AG20443 (cell line): ENCODE data around the gene IL9.

Experiments used
- DNase-seq: peaks from one replicate; pipeline ENCODE4 v3.0.0; 2012; ENCODE audit warnings: low spot score, mixed read lengths

The IL9 gene

DNA sequence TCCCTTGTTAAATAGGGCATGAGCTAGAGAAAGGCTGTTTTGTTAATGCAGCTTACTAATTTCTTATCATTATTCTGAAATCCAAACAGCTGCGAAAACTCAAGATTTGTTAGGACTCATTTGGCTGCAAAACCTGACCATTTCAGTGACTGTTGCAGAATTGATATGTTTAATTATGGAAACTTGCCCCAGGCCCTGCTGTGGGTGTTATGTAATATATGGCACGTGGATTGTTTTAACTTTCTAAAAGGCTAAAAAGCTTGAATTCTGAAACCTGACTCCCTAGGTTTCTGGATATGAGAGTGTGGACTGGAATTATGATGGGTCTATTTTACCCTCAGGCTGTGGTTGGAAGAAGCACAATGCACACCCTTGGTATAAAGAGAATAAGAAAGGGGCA lies 4.4 kb downstream of the IL9 start:
- no peak for DNase-seq

DNA sequence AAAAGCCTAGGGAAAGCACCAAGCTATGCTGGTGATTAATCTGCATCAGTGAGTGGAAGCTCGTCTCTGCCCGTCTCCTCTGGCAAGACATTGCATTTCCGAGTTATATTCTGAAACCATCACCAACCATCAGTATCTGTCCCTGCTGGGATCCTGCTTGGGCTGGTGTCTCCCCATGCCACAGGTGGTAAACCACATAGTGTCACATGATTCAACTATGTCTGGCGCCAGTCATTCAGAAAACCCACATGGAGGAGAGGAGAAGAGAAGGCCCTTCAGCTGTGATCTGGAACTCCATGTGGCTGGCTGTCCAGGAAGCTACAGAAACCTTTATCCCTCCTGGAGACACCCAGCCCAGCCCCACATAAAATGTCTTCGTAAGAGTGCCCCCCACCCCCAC lies 4.8 kb downstream of the IL9 start:
- no peak for DNase-seq

DNA sequence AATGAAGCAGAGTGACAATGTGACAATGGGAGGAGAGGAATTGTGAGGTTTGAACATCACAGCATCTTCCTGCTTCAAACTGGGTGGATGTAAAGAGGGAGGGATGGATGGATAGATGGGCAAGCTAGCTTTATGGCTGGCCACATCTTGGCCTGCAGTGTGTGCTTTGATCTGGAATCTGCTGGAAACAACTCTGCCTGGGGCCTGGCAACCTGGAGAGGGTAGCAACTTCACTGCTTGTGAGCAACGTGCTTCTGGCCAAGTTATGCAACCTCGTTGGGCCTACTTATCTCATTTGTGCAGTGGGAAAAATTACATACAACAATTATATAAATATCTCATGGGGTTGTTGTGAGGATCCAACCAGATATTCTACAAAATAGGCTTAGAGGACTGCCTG lies 5.3 kb downstream of the IL9 start:
- DNase-seq, result no peak

DNA sequence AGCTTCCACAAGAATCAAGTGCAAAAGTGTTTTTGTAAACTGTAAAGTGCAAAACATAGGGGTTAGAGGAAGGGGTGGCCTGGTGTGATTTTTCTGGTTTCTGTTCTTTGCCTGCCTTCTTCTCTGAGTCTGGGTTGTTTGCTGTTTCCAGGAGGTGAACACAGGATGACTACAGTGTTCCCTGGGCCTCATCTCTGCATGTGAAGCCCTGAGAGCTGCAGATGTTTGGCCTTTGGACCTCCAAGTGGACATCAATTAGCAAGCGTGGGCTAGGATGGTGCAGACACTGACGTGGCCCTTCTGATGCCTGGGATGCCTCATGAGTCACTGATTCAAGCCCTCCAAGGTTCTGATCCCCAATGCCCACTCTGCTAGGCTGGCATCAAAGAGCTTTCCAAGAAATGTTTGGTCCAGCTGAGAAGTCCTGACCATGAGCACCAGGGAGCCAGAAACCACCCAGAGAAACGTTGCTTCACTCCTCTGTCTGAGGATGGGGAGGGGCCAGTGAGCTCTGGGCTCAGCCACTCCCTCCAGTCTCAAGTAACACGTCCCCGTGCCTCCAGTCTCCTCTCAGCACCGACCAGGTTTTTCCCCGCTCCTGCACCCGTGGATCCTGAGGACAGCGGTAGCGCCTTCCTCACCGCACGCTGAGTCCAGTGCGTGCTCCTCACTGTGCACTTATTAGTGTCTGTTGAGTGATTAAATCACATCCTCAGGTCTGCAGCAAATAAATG lies 7.6 kb downstream of the IL9 start:
- peak; percentile 72 for DNase-seq

GRCh38 chr5:135887447-135887864 lies 8.2 kb downstream of the IL9 start:
- peak; percentile 80 for DNase-seq

DNA sequence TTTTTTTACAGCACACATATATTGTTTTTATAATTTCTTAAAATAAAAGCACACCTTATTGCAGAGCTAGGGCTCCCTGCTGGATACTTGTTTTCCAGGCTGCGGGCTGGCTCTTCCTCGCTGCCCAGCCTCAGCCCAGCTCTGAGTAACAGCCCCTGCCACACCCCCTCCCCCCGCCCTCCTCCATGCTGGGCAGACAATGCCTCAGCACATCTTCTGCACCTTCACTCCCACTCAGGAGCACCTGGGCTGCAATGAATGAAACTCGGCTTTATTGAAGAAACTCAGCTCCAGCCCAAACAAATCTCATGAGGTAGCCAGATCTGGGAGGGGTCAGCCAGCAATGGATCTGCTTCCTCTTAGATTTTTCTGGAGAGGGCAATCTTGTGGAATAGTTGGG lies 9.5 kb downstream of the IL9 start:
- DNase-seq, result no peak

- DNase-seq, result no peak
Observed at GRCh38 chr5:135885031-135885430, 10.6 kb downstream of the IL9 start.

DNA sequence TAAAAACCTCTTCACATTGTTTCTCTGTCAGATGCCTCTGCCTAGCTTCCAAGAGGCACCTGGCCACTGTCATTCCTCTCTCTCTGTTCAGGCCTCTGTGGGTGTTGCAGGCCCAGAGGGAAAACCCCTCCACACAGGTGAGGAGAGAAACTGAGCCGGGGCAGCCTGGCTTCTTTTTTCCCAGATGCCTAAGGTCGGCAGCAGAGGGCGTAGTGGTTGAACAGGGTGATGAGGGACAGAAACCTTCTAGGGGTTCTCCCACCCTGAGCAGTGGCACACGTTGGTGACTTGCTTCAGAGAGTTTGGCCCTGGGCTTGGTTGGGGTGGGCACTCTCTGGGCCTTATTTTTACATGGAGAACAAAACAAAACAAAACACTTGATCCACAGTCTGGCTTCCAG lies 12.2 kb downstream of the IL9 start:
- DNase-seq, result no peak

GRCh38 chr5:135883026-135883425 lies 12.6 kb downstream of the IL9 start:
- no peak for DNase-seq

DNA sequence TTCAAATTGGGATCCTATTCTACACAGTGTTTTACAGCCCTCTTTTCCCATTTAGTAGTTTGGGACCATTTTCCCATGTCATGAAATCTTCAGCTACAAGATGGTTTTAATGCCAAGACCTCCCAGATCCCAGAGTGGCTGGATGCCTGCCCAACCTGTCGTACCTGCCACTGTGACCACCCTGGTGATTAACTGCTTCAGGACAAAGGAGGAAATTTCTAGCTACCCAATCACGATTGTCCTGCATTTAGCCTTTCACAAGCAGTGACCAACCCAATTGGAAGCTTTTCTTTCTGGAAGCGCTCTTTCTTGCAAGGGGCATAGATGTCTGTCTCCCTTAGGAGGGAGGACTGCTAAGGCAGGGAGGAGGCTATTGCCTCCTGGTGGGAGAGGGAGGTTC lies 13.8 kb downstream of the IL9 start:
- no peak for DNase-seq

GRCh38 chr5:135881244-135881643 lies 14.4 kb downstream of the IL9 start:
- DNase-seq, result no peak

- no peak for DNase-seq
Observed at GRCh38 chr5:135880801-135881200, 14.8 kb downstream of the IL9 start.

DNA sequence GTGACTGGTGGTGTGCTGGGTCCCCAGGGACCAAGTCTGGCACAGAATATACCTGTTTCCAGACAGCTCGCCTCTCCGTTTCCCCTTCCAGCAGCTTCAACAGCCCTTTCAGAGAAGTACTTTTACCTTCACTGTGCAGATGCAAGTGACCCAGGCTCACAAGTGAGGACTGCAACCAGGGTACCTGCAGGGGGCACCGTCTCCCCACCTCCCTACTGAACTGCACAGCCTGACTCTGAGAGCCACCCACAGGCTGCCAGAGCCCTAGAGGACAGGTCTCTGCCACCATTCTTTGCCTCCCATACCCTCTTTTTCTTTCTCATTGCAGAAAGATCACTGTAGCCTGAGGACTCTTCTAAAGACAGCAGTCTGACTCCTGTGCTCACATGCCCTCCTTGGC lies 15.4 kb downstream of the IL9 start:
- DNase-seq, result no peak

GRCh38 chr5:135879591-135879990 lies 16.1 kb downstream of the IL9 start:
- DNase-seq, result no peak

- DNase-seq, result peak; percentile 59
Observed at GRCh38 chr5:135878156-135878620, 17.5 kb downstream of the IL9 start.

- no peak for DNase-seq
Observed at GRCh38 chr5:135877570-135878155, 18.0 kb downstream of the IL9 start.

- DNase-seq, result no peak
Observed at GRCh38 chr5:135876146-135876545, 19.5 kb downstream of the IL9 start.

GRCh38 chr5:135875567-135875966 lies 20.1 kb downstream of the IL9 start:
- DNase-seq, result no peak

- no peak for DNase-seq
Observed at GRCh38 chr5:135874461-135874860, 21.2 kb downstream of the IL9 start.

- no peak for DNase-seq
Observed at GRCh38 chr5:135873831-135874230, 21.8 kb downstream of the IL9 start.

GRCh38 chr5:135871268-135871915 lies 24.2 kb downstream of the IL9 start:
- DNase-seq, result no peak

DNA sequence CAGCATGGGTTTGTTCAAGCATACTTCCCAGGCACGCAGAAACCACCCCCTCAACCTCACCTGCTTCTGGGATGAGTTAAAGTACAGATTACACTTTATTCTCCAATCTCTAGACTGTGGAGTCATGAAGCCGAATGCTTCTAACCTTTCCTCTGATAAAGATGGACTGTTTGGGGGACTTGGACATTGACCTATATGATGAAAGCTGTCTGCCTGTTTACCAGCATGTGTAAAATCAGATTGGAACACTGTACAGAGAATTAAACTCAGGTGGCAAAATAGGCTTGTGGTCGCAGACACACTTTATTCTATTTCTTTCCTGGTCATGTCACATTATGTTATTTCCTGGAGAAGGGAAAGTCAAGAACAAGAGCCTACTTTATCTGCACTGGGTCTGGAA lies 25.7 kb downstream of the IL9 start:
- DNase-seq, result no peak

DNA sequence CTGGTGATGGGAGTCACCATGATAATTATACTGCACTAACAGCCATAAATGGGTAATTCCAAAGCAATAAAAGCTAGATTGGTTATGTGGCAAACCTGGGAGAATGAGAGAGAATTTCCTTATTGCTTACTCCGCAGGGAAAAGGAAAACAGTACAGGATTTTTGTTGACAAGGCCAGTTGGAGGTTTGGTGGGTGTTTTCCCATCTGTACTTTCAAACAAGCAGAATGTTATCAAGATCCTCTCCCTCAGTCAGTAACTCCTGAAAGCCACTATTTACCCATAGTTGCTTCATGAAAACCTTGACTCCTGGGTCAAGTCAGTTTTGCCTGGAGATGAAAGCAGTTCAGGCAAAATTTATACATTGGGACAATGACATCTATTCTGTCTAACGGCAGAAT lies 26.4 kb downstream of the IL9 start:
- no peak for DNase-seq
